GM12864 (cell line): ENCODE measurements around the gene ADCY9.

Source experiments
- DNase-seq: peaks from one replicate; pipeline ENCODE4 v3.0.0-alpha.2; 2011; ENCODE audit warnings: low read depth
- H3K4me3 ChIP-seq: 2 replicates; pipeline ENCODE4 v1.5.1; 2011; ENCODE audit warnings: mild to moderate bottlenecking, low read depth, low read length, control low read depth
- TF ChIP-seq, protein P1 (sequence below): IDR thresholded peaks from 2 replicates; pipeline ENCODE4 v1.5.1; 2011; ENCODE audit warnings: low read depth, mild to moderate bottlenecking, moderate library complexity, low read length, control low read depth, inconsistent platforms; ENCODE audit errors: missing control alignments

The ADCY9 gene

DNA sequence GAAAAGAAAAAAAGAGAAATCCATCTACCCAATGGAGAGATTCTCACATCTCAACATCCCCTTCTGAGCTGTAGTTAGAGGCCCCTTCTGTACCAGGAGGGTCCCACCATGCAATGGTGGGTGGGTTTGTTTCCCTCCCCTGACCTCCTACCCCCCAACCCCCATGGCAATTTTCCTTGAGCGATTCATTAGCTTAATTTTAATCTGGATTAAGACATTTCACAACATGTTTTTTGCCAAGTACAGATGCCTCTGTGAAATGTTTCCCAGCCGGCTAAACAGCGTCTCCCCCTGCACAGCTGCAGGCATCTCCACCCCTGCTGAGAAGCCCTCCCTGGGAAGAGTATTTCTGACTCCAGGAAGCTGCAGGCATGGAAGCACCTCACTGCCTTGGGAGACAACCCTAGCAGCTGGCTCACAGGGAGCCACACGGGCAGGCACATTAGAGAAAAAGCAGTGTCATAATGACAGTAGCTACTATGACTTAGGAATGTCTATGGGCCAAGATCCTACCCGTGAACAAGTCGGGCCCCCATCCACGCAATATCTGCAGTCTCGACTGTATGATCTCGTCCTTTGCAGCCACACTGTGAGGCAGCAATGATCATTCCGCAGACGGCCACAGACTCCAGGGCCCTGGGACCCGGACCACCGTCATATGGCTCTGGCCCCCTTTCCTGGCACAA is 117.3 kb downstream of the ADCY9 start:
- no peak for DNase-seq
- no peak overlapping the region for H3K4me3 ChIP-seq
- TF ChIP-seq, protein P1, sequence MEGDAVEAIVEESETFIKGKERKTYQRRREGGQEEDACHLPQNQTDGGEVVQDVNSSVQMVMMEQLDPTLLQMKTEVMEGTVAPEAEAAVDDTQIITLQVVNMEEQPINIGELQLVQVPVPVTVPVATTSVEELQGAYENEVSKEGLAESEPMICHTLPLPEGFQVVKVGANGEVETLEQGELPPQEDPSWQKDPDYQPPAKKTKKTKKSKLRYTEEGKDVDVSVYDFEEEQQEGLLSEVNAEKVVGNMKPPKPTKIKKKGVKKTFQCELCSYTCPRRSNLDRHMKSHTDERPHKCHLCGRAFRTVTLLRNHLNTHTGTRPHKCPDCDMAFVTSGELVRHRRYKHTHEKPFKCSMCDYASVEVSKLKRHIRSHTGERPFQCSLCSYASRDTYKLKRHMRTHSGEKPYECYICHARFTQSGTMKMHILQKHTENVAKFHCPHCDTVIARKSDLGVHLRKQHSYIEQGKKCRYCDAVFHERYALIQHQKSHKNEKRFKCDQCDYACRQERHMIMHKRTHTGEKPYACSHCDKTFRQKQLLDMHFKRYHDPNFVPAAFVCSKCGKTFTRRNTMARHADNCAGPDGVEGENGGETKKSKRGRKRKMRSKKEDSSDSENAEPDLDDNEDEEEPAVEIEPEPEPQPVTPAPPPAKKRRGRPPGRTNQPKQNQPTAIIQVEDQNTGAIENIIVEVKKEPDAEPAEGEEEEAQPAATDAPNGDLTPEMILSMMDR = no peak

DNA sequence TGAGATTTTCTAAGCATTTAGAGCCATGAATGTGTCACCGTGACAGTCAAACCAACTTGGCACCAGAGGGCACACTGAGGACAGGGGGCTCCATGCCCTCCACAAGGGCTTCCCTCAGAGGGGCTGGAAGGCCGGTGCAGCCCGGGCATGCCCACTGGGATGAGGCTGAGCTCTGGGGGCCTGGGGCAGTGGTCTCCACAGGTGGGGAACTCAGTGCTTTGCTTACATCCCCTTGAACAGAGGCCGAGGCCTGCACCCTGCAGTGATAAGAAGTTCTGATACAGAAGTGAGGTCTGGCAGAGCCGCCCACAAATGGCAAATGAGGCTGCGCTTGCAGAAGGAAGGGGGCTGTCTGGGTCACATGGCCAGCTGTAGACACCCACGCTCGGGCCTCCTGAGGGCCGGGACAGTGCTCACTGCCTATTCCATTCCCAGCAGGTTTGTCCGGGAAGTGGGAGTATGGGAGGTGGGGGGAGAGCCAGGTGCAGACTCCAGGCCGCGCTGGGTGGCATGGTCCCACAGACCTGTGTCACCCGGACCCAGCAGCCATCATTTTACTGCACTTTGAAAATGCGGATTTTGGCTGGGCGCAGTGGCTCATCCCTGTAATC is 118.9 kb downstream of the ADCY9 start:
- TF ChIP-seq, protein P1 = no peak
- no peak overlapping the region for H3K4me3 ChIP-seq
- no peak for DNase-seq

DNA sequence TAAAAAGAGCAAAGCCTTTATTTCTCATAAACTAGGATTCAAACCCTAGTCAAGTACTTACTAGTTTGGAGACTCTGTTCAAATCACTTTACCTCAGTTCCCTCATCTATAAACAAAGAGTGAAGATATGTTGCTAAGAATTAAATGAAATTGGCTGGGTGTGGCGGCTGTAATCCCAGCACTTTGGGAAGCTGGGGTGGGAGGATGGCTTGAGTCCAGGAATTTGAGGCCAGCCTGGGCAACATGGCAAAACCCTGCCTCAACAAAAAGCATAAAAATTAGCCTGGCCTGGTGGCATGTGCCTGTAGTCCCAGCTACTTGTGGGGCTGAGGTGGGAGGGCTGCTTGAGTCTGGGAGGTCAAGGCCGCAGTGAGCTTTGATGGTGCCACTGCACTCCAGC is 121.2 kb downstream of the ADCY9 start:
- DNase-seq = no peak
- TF ChIP-seq, protein P1 = no peak
- no peak overlapping the region for H3K4me3 ChIP-seq

DNA sequence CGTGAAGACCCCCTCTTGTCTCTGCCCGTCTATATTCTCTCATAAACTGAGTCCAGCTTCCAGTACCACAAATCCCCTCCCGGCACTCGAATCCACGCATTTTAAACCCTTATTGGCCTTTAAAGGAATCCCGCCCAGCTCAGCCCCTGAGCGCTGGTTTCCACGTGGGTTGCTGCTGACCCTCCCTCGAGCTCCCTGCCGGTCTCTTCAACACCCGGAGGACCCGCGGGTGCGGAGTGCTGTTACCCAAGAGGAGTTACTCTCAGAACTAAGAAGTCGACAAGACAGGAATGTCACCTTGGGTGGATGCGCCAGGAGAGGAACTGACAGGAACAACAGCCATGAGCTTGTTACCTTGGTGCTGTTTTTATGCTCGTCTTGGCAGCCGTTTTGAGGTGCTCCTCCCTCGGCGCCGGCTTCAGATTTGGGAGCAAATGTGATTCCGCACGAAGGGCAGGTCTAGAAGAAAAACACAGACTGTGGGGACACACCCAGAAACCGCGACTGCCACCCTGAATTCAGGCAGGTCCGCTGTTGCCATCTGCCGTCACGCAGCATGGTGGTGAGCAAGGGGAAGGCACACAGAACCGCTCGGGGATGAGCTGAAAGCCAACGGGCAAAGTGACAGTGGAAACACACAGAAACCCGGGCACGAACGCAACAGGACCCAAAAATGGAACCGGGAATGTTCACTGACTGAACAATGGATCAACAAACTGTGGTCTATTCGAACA is 123.0 kb downstream of the ADCY9 start:
- TF ChIP-seq, protein P1 = no peak
- DNase-seq = no peak
- no peak overlapping the region for H3K4me3 ChIP-seq

DNA sequence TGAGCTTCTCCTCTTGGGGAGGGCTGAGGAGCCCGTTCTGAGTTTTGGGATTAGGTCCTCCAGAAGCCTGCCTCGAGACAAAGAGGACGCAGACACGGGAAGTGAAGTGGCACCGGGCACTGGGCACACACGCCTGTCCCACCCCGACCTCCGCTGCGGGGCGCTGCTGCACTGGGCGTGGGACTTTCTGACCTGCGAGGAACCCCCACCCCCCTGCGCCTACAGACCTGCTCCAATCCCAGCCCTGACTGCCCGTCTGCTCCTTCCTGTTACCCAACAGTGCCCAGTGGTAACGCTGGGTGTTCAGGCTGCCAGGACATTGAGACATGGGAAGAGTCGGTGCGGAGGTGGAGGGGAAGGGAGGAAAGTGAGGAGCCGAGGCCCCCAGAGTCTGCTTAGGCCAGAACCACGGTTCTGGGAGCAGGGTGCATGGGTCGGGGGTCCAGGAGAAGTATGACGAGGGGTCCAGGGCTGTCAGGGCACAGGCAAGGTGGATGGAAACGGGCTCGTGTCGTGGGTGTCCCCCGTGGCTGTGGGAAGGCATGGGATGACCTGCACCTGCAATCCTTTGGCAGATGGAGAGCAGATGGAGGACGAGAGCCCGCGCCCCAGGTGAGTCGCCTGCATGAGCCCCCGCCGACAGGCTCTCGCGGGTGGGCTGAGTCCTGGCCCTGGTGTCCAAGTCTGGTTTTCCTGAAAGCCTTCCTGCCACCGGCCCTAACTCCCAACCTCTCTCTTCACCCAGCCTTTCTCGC is 123.8 kb downstream of the ADCY9 start:
- DNase-seq = no peak
- TF ChIP-seq, protein P1 = no peak

DNA sequence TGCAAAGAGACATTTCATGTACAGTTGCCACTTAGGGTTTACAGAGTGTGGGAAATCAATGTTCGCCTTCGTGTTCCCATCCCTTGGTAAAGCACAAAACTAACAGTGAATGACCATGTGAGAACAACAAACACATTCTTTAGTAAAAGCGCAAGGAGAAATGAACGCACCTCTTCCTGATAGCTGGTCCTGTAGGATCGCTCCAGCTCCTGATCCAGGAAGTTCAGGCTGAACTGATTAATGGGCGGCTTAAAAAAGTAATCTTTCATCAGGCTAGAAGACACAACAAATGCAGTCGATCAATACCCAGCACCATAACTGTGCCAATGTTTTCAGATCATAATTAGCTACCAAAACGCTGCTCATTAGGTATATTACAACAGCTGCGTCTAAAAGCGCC is 127.4 kb downstream of the ADCY9 start:
- TF ChIP-seq, protein P1 = no peak
- no peak overlapping the region for H3K4me3 ChIP-seq
- no peak for DNase-seq

More for the DNA sequence above, 123.8 kb downstream of the ADCY9 start:
- no peak overlapping the region for H3K4me3 ChIP-seq
